NCI-H1092 treated with DMSO at 0.1 percent for 48 hours (cell line): ENCODE measurements around the gene DNAH7.
"Not testable (repeated sequence)": the region's sequence is repeated elsewhere in the genome, so short reads cannot be mapped to it uniquely, and the experiment has no call there.

ENCODE experiments used
- DNase-seq: peaks from one replicate; lab custom pipeline; 2025; lab: John Stamatoyannopoulos, UW

The DNAH7 gene

GRCh38 chr2:195967336-195967735 lies 101.3 kb downstream of the DNAH7 start:
- DNase-seq, result no peak

GRCh38 chr2:195961873-195962272 lies 106.8 kb downstream of the DNAH7 start:
- DNase-seq, result no peak

GRCh38 chr2:195959341-195959740 lies 109.3 kb downstream of the DNAH7 start:
- DNase-seq, result no peak

- DNase-seq, result no peak
Observed at GRCh38 chr2:195956725-195957124, 111.9 kb downstream of the DNAH7 start.

GRCh38 chr2:195945056-195945455 lies 123.6 kb downstream of the DNAH7 start:
- DNase-seq, result no peak

GRCh38 chr2:195937176-195937575 lies 131.5 kb downstream of the DNAH7 start:
- no peak for DNase-seq

GRCh38 chr2:195934484-195934883 lies 134.2 kb downstream of the DNAH7 start:
- no peak for DNase-seq

GRCh38 chr2:195929531-195929930 lies 139.1 kb downstream of the DNAH7 start:
- no peak for DNase-seq

- DNase-seq, result no peak
Observed at GRCh38 chr2:195925120-195925519, 143.5 kb downstream of the DNAH7 start.

- no peak for DNase-seq
Observed at GRCh38 chr2:195923889-195924288, 144.7 kb downstream of the DNAH7 start.

- not testable (repeated sequence) for DNase-seq
Observed at GRCh38 chr2:195917021-195917600, 151.5 kb downstream of the DNAH7 start.

GRCh38 chr2:195912079-195912478 lies 156.6 kb downstream of the DNAH7 start:
- no peak for DNase-seq

- DNase-seq, result no peak
Observed at GRCh38 chr2:195910570-195910969, 158.1 kb downstream of the DNAH7 start.

- DNase-seq, result no peak
Observed at GRCh38 chr2:195909926-195910325, 158.7 kb downstream of the DNAH7 start.

- DNase-seq, result no peak
Observed at GRCh38 chr2:195907474-195907873, 161.2 kb downstream of the DNAH7 start.

- DNase-seq, result no peak
Observed at GRCh38 chr2:195903956-195904355, 164.7 kb downstream of the DNAH7 start.

- no peak for DNase-seq
Observed at GRCh38 chr2:195902857-195903256, 165.8 kb downstream of the DNAH7 start.

- no peak for DNase-seq
Observed at GRCh38 chr2:195899226-195899625, 169.4 kb downstream of the DNAH7 start.

GRCh38 chr2:195898505-195899191 lies 170.0 kb downstream of the DNAH7 start:
- DNase-seq, result peak; percentile 20

GRCh38 chr2:195891081-195891480 lies 177.6 kb downstream of the DNAH7 start:
- no peak for DNase-seq

- DNase-seq, result no peak
Observed at GRCh38 chr2:195879153-195879552, 189.5 kb downstream of the DNAH7 start.

- DNase-seq, result no peak
Observed at GRCh38 chr2:195871326-195871725, 197.3 kb downstream of the DNAH7 start.

GRCh38 chr2:195864316-195864715 lies 204.3 kb downstream of the DNAH7 start:
- DNase-seq, result no peak

- DNase-seq, result no peak
Observed at GRCh38 chr2:195863564-195863963, 205.1 kb downstream of the DNAH7 start.
